ENCODE data around the gene CBARP.

Gene CBARP

GRCh38 chr19:1257475-1258162 is 19.8 kb upstream of the CBARP start:
- TF ChIP-seq FOXP2 (optimal IDR thresholded peaks at IDR 0.05; ENCODE audit: borderline replicate concordance, extremely low read depth, extremely low read length, insufficient read depth) = no peak
- no peak for TF ChIP-seq SIN3A (IDR thresholded peaks at IDR 0.05; ENCODE audit: borderline replicate concordance, insufficient read depth, low read length)
- no peak; the same call in 1 of the 2 replicates for TF ChIP-seq POLR2AphosphoS5 (IDR thresholded peaks at IDR 0.05; ENCODE audit: low read depth, low read length)
- no peak for TF ChIP-seq REST (IDR thresholded peaks at IDR 0.05; ENCODE audit: insufficient read depth in 1 of 2, low read depth in 2 of 2, low read length in 2 of 2)
- no peak for TF ChIP-seq TAF1 (IDR thresholded peaks at IDR 0.05; ENCODE audit: borderline replicate concordance, insufficient read depth, low read length)

GRCh38 chr19:1256646-1257474 is 19.1 kb upstream of the CBARP start:
- TF ChIP-seq POLR2AphosphoS5 (IDR thresholded peaks at IDR 0.05; ENCODE audit: low read depth, low read length) (peak; percentile 55), TAF1 (IDR thresholded peaks at IDR 0.05; ENCODE audit: borderline replicate concordance, insufficient read depth, low read length) (no peak)

- no peak for TF ChIP-seq FOXP2 (optimal IDR thresholded peaks at IDR 0.05; ENCODE audit: borderline replicate concordance, extremely low read depth, extremely low read length, insufficient read depth)
- no peak for TF ChIP-seq POLR2AphosphoS5 (IDR thresholded peaks at IDR 0.05; ENCODE audit: low read depth, low read length)
- no peak for TF ChIP-seq SIN3A (IDR thresholded peaks at IDR 0.05; ENCODE audit: borderline replicate concordance, insufficient read depth, low read length)
- no peak for TF ChIP-seq REST (IDR thresholded peaks at IDR 0.05; ENCODE audit: insufficient read depth in 1 of 2, low read depth in 2 of 2, low read length in 2 of 2)
- TF ChIP-seq TAF1 (IDR thresholded peaks at IDR 0.05; ENCODE audit: borderline replicate concordance, insufficient read depth, low read length) = no peak
Observed at GRCh38 chr19:1255186-1256161, 17.7 kb upstream of the CBARP start.

GRCh38 chr19:1254530-1255185 is 16.9 kb upstream of the CBARP start:
- no peak for TF ChIP-seq POLR2AphosphoS5 (IDR thresholded peaks at IDR 0.05; ENCODE audit: low read depth, low read length)
- no peak for TF ChIP-seq TAF1 (IDR thresholded peaks at IDR 0.05; ENCODE audit: borderline replicate concordance, insufficient read depth, low read length)
- TF ChIP-seq SIN3A (IDR thresholded peaks at IDR 0.05; ENCODE audit: borderline replicate concordance, insufficient read depth, low read length) = no peak

- no peak for TF ChIP-seq SIN3A (IDR thresholded peaks at IDR 0.05; ENCODE audit: borderline replicate concordance, insufficient read depth, low read length)
- TF ChIP-seq FOXP2 (optimal IDR thresholded peaks at IDR 0.05; ENCODE audit: borderline replicate concordance, extremely low read depth, extremely low read length, insufficient read depth) = no peak
- TF ChIP-seq REST (IDR thresholded peaks at IDR 0.05; ENCODE audit: insufficient read depth in 1 of 2, low read depth in 2 of 2, low read length in 2 of 2) = no peak
- no peak for TF ChIP-seq POLR2AphosphoS5 (IDR thresholded peaks at IDR 0.05; ENCODE audit: low read depth, low read length)
- no peak for TF ChIP-seq TAF1 (IDR thresholded peaks at IDR 0.05; ENCODE audit: borderline replicate concordance, insufficient read depth, low read length)
Observed at GRCh38 chr19:1254081-1254527, 16.3 kb upstream of the CBARP start.

Data from PFSK-1 (cell line).